ENCODE results near the gene ALDH3A1.

ALDH3A1 gene

GRCh38 chr17:19740933-19741332, 7.2 kb downstream of the ALDH3A1 start:
- no peak for DNase-seq

GRCh38 chr17:19739241-19740201, 8.6 kb downstream of the ALDH3A1 start:
- DNase-seq, result no peak

- DNase-seq, result no peak
Observed at GRCh38 chr17:19738757-19739156, 9.3 kb downstream of the ALDH3A1 start.

- DNase-seq, result no peak
Observed at GRCh38 chr17:19738073-19738449, 10.0 kb downstream of the ALDH3A1 start.

- no peak for DNase-seq
Observed at GRCh38 chr17:19737305-19738072, 10.6 kb downstream of the ALDH3A1 start.

GRCh38 chr17:19736071-19736470, 12.0 kb downstream of the ALDH3A1 start:
- DNase-seq, result no peak

- no peak for DNase-seq
Observed at GRCh38 chr17:19733953-19734526, 14.1 kb downstream of the ALDH3A1 start.

- DNase-seq, result no peak
Observed at GRCh38 chr17:19731626-19732025, 16.5 kb downstream of the ALDH3A1 start.

GRCh38 chr17:19730843-19731242, 17.3 kb downstream of the ALDH3A1 start:
- DNase-seq, result no peak

GRCh38 chr17:19729900-19730299, 18.2 kb downstream of the ALDH3A1 start:
- no peak for DNase-seq

- no peak for DNase-seq
Observed at GRCh38 chr17:19728084-19728495, 20.0 kb downstream of the ALDH3A1 start.

- no peak for DNase-seq
Observed at GRCh38 chr17:19727501-19728078, 20.5 kb downstream of the ALDH3A1 start.

GRCh38 chr17:19726631-19727376, 21.3 kb downstream of the ALDH3A1 start:
- DNase-seq, result no peak

GRCh38 chr17:19725486-19725885, 22.6 kb downstream of the ALDH3A1 start:
- no peak for DNase-seq

GRCh38 chr17:19724501-19725420, 23.3 kb downstream of the ALDH3A1 start:
- DNase-seq, result peak in 3 of 5 experiments; percentile 34 to 69 (median 36)

GRCh38 chr17:19723964-19724363, 24.1 kb downstream of the ALDH3A1 start:
- no peak for DNase-seq

- DNase-seq, result no peak
Observed at GRCh38 chr17:19720631-19721426, 27.3 kb downstream of the ALDH3A1 start.

- no peak for DNase-seq
Observed at GRCh38 chr17:19720210-19720475, 28.0 kb downstream of the ALDH3A1 start.

- DNase-seq, result no peak
Observed at GRCh38 chr17:19719355-19720209, 28.5 kb downstream of the ALDH3A1 start.

All from T-helper 2 cell (primary cell).